AG04449 (cell line): ENCODE data around the gene GAL3ST2.
"Not testable (repeated sequence)": the region's sequence is repeated elsewhere in the genome, so short reads cannot be mapped to it uniquely, and the experiment has no call there.

Experiments used
- CTCF ChIA-PET: fragments of 350-600 bp; formaldehyde crosslinking; extraction: SDS; loops from one replicate; lab custom pipeline; 2021; ENCODE audit warnings: antibody characterized with exemption; lab: Yijun Ruan, JAX
- POLR2A ChIA-PET: fragments of 400-600, 350-600 bp; formaldehyde crosslinking; extraction: SDS; loops from one replicate; lab custom pipeline; 2020; ENCODE audit warnings: antibody characterized with exemption, inconsistent platforms; lab: Yijun Ruan, JAX
- DNase-seq: peaks from one replicate; pipeline ENCODE4 v3.0.0-alpha.2; 2010; ENCODE audit warnings: low read depth, low spot score
- H3K4me3 ChIP-seq: 2 replicates; pipeline ENCODE4 v1.5.1; 2011; ENCODE audit warnings: low read depth, mild to moderate bottlenecking, control low read depth, low read length
- CTCF ChIP-seq: IDR thresholded peaks from one replicate; pipeline ENCODE4 v1.5.1; 2011; ENCODE audit warnings: mild to moderate bottlenecking, moderate library complexity, low read length, control low read depth, inconsistent platforms; ENCODE audit not compliant: insufficient read depth; ENCODE audit errors: missing control alignments

Gene GAL3ST2

GRCh38 chr2:241803387-241804325, 27.0 kb downstream of the GAL3ST2 start:
- ChIA-PET POLR2A (no interaction called here), CTCF (interaction anchor here (1.1 kb wide), 1 partner anchor 9 kb away, joined by 3 read pairs; no protein-coding TSS in a partner anchor)
- no peak for TF ChIP-seq CTCF
- DNase-seq: no peak
- H3K4me3 ChIP-seq: peak overlapping the region; percentile 51

- H3K4me3 ChIP-seq: peak overlapping the region; percentile 51
- TF ChIP-seq CTCF: peak; percentile 7
- ChIA-PET CTCF (interaction anchor here (1.1 kb wide), 1 partner anchor 10 kb away, joined by 3 read pairs; no protein-coding TSS in a partner anchor), POLR2A (no interaction called here)
- no peak for DNase-seq
These were observed 28.0 kb downstream of the GAL3ST2 start for GRCh38 chr2:241804326-241805229.

GRCh38 chr2:241806217-241806616, 29.6 kb downstream of the GAL3ST2 start:
- H3K4me3 ChIP-seq, POLR2A ChIA-PET, CTCF ChIA-PET, DNase-seq: not testable (repeated sequence)

GRCh38 chr2:241808051-241808720, 31.6 kb downstream of the GAL3ST2 start:
- H3K4me3 ChIP-seq: no peak overlapping the region
- ChIA-PET POLR2A (no interaction called here), CTCF (no interaction called here)
- no peak for TF ChIP-seq CTCF
- no peak for DNase-seq

GRCh38 chr2:241808721-241809382, 32.2 kb downstream of the GAL3ST2 start, which contains the start of gene NEU4:
Gene NEU4, plus strand, starts transcription at chr2:241809193. Its CDS starts 5,292 bp downstream, at chr2:241814485.
- no peak for DNase-seq
- CTCF ChIA-PET: no interaction called here
- TF ChIP-seq CTCF: no peak
- POLR2A ChIA-PET: no interaction called here
- no peak within 1 kb of the TSS for H3K4me3 ChIP-seq
